Neutrophil (primary cell): Measurements from ENCODE around the gene PROK1.
"Not testable (repeated sequence)": the region's sequence is repeated elsewhere in the genome, so short reads cannot be mapped to it uniquely, and the experiment has no call there.

Experiments
- H3K27ac ChIP-seq: fragments of 200-600 bp; sonication (generic); 2 replicates; pipeline ENCODE4 v1.5.1; 2016; ENCODE audit warnings: mild to moderate bottlenecking, moderate library complexity
- H3K27me3 ChIP-seq: fragments of 200-600 bp; sonication (generic); 2 replicates; pipeline ENCODE4 v1.6.0; 2016; ENCODE audit warnings: mild to moderate bottlenecking
- H3K36me3 ChIP-seq: fragments of 200-600 bp; sonication (generic); 2 replicates; pipeline ENCODE4 v1.5.1; 2017
- H3K4me1 ChIP-seq, 2 experiments: fragments of 200-600 bp in 1 of 2; sonication (generic) in 1 of 2; 1 replicate in 1 of 2; 2 replicates in 1 of 2; pipeline versions ENCODE4 v1.5.1 to v1.6.1; 2013 to 2016; ENCODE audit warnings: low read depth in 1 of 2, low read length in 1 of 2, mild to moderate bottlenecking in 1 of 2, moderate library complexity in 1 of 2; ENCODE audit not compliant: control insufficient read depth in 1 of 2, insufficient read depth in 1 of 2
- H3K4me3 ChIP-seq, 2 experiments: fragments of 200-600 bp in 1 of 2; sonication (generic) in 1 of 2; 1 replicate in 1 of 2; 2 replicates in 1 of 2; pipeline ENCODE4 v1.5.1; 2013 to 2016; ENCODE audit warnings: low read depth in 1 of 2, low read length in 1 of 2, mild to moderate bottlenecking in 1 of 2, moderate library complexity in 1 of 2
- H3K9me3 ChIP-seq: fragments of 200-600 bp; sonication (generic); 2 replicates; pipeline ENCODE4 v1.5.1; 2016
- CTCF ChIP-seq: fragments of 200-600 bp; sonication (generic); IDR thresholded peaks from 2 replicates; pipeline ENCODE4 v1.5.1; 2016; ENCODE audit warnings: antibody characterized with exemption

PROK1 gene

GRCh38 chr1:110436635-110437034 is 14.3 kb upstream of the PROK1 start:
- no peak overlapping the region for H3K27ac ChIP-seq
- H3K4me3 ChIP-seq = no peak overlapping the region
- no peak for TF ChIP-seq CTCF
- H3K9me3 ChIP-seq = no peaks in the 10 kb centered on the region
- H3K36me3 ChIP-seq = no peaks in the 10 kb centered on the region
- H3K4me1 ChIP-seq = no peaks in the 10 kb centered on the region
- no peaks in the 10 kb centered on the region for H3K27me3 ChIP-seq

GRCh38 chr1:110437645-110438299 is 13.2 kb upstream of the PROK1 start:
- H3K9me3 ChIP-seq, H3K36me3 ChIP-seq, H3K27me3 ChIP-seq, H3K27ac ChIP-seq, H3K4me3 ChIP-seq, H3K4me1 ChIP-seq: not testable (repeated sequence)

GRCh38 chr1:110438893-110439292 is 12.1 kb upstream of the PROK1 start:
- H3K36me3 ChIP-seq = no peaks in the 10 kb centered on the region
- H3K4me1 ChIP-seq = no peaks in the 10 kb centered on the region
- H3K4me3 ChIP-seq = no peak overlapping the region
- TF ChIP-seq CTCF = no peak
- no peak overlapping the region for H3K27ac ChIP-seq
- no peaks in the 10 kb centered on the region for H3K9me3 ChIP-seq
- H3K27me3 ChIP-seq = no peaks in the 10 kb centered on the region

GRCh38 chr1:110439873-110440272 is 11.1 kb upstream of the PROK1 start:
- not testable (repeated sequence) for H3K27me3 ChIP-seq, H3K36me3 ChIP-seq, H3K27ac ChIP-seq, H3K9me3 ChIP-seq, H3K4me1 ChIP-seq, H3K4me3 ChIP-seq

- no peak overlapping the region for H3K27ac ChIP-seq
- no peaks in the 10 kb centered on the region for H3K36me3 ChIP-seq
- H3K27me3 ChIP-seq = no peaks in the 10 kb centered on the region
- no peaks in the 10 kb centered on the region for H3K4me1 ChIP-seq
- H3K9me3 ChIP-seq = no peaks in the 10 kb centered on the region
- H3K4me3 ChIP-seq = no peak overlapping the region
- no peak for TF ChIP-seq CTCF
Measured at GRCh38 chr1:110440877-110441276, 10.1 kb upstream of the PROK1 start.

GRCh38 chr1:110441888-110442287 is 9.1 kb upstream of the PROK1 start:
- Histone ChIP-seq H3K27me3 (no peaks in the 10 kb centered on the region), H3K4me1 (no peaks in the 10 kb centered on the region), H3K36me3 (no peaks in the 10 kb centered on the region), H3K27ac (no peak overlapping the region), H3K4me3 (no peak overlapping the region), H3K9me3 (no peaks in the 10 kb centered on the region)
- TF ChIP-seq CTCF = no peak

GRCh38 chr1:110443451-110443850 is 7.5 kb upstream of the PROK1 start:
- Histone ChIP-seq H3K36me3 (no peaks in the 10 kb centered on the region), H3K27ac (no peak overlapping the region), H3K4me3 (no peak overlapping the region), H3K9me3 (no peaks in the 10 kb centered on the region), H3K27me3 (peaks cover 2% of the 10 kb centered on the region), H3K4me1 (no peaks in the 10 kb centered on the region)
- TF ChIP-seq CTCF = no peak
